ENCODE results near the gene CDK6. TPM values are rescaled to one million over a fixed set of nuclear protein-coding genes. Genes with fewer than 3 reads are reported as not detected.

CDK6 gene
- total and polyA plus RNA-seq, 4 donors = 3.3 to 35.0 (median 12.0) TPM

GRCh38 chr7:92633211-92633906, 203.0 kb downstream of the CDK6 start:
- no peak for DNase-seq (ENCODE audit: low spot score)
- WGBS = 54% methylated on average over 2 of the region's 2 CpGs
- Histone ChIP-seq H3K4me3 (ENCODE audit: low read depth in 1 of 3, low read length in 3 of 3) (no peak overlapping the region), H3K9me3 (ENCODE audit: control insufficient read depth in 4 of 4, low read length in 3 of 4) (no peaks in the 10 kb centered on the region), H3K27ac (ENCODE audit: low read depth in 1 of 2, low read length in 2 of 2) (peak overlapping the region; percentile 21 to 47), H3K4me1 (ENCODE audit: control insufficient read depth in 4 of 4, insufficient read depth in 4 of 4, low read length in 3 of 4) (peaks cover 0 to 17% (median 9%) of the 10 kb centered on the region in 4 donors), H3K36me3 (ENCODE audit: control insufficient read depth in 4 of 4, insufficient read depth in 3 of 4, low read depth in 1 of 4, low read length in 3 of 4) (peaks cover 0 to under 1% (median 0%) of the 10 kb centered on the region in 4 donors), H3K9ac (ENCODE audit: low read depth in 1 of 2, low read length in 2 of 2) (peak overlapping the region in 1 of 2 donors; percentile 19), H3K27me3 (ENCODE audit: control insufficient read depth in 4 of 4, insufficient read depth in 4 of 4, low read length in 3 of 4) (no peaks in the 10 kb centered on the region)
- TF ChIP-seq ATF3 (IDR thresholded peaks at IDR 0.05) (peak; percentile 94), REST (IDR thresholded peaks at IDR 0.05) (no peak), ZBTB33 (IDR thresholded peaks at IDR 0.05) (peak; percentile 60), FOXA2 (IDR thresholded peaks at IDR 0.05) (peak; percentile 34), SP1 (IDR thresholded peaks at IDR 0.05) (peak; percentile 57), FOXA1 (IDR thresholded peaks at IDR 0.05) (peak; percentile 34), YY1 (IDR thresholded peaks at IDR 0.05) (peak; percentile 78), RXRA (IDR thresholded peaks at IDR 0.05) (peak in 1 of 2 donors; percentile 18), RAD21 (IDR thresholded peaks at IDR 0.05) (peak in 1 of 2 donors; percentile 33), CTCF (IDR thresholded peaks at IDR 0.05; ENCODE audit: low read depth, low read length, missing input control) (no peak), TAF1 (conservative IDR thresholded peaks at IDR 0.05) (no peak), MAX (IDR thresholded peaks at IDR 0.05) (peak; percentile 79), GABPA (IDR thresholded peaks at IDR 0.05 in 1 of 2, conservative IDR thresholded peaks at IDR 0.05 in 1 of 2) (peak in 1 of 2 donors; percentile 58), HNF4G (IDR thresholded peaks at IDR 0.05) (peak; percentile 33), JUND (IDR thresholded peaks at IDR 0.05) (peak; percentile 99 to 100), EGR1 (IDR thresholded peaks at IDR 0.05; ENCODE audit: low read depth in 2 of 2) (peak in 1 of 2 donors; percentile 61), NR2F2 (IDR thresholded peaks at IDR 0.05) (no peak), HNF4A (conservative IDR thresholded peaks at IDR 0.05) (peak; percentile 56 to 68)

All from liver (tissue), 9 donors.